NCI-H524 treated with DMSO at 0.1 percent for 48 hours (cell line): ENCODE results near the gene SULT4A1.

Experiments used
- DNase-seq: peaks from one replicate; lab custom pipeline; 2025; lab: John Stamatoyannopoulos, UW

The SULT4A1 gene

DNA sequence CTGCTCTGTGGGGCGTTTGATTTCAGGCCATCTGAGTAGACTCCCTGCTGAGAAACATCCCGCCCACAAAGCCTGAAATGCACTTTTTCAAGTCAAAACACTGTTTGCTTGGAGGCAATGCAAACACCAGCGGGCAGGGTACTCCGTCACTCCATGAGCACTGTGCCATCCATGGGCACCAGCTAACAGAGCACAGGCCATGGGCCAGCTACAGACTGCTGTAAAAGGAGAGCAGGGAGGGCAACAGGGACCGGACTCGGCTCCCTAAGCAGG, 33.7 kb downstream of the SULT4A1 start:
- no peak for DNase-seq

DNA sequence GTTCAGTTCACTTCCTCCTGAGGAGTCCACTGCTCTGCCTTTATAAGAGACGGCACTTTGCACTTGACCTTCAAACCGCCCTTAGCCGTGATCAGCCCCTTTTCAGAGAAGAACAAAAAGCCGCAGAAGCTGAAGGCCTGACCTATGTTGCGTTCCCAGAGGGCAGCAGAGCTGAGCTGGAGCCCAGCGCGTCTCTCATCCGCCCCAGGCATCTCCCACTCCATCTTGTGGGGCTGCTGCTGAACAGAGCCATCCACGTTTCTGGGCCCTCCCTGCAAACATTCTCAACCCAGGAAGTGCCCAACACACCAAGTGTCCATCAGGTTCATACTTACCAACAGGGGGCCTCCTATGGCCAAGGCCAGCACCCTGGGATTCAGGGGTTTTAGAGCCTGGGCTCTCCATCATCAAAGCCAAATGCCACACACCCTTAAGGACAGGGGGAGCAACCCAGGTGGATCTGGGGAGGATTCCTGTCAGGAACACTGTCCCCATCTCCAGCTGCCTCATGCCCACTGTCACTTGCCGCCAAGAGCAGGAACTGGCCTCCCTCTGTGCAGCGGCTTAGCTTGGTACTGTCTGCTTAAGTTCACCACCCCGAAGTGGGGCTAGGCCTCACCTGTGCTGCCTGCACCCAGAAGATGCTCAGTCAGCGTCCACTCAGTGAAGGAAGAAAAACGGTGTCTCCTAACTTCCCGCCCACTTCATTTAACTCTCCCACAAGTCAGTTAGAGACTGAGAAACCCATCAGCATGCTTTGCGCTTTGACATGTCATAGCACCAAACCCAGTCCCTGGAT, 34.2 kb downstream of the SULT4A1 start:
- no peak for DNase-seq

DNA sequence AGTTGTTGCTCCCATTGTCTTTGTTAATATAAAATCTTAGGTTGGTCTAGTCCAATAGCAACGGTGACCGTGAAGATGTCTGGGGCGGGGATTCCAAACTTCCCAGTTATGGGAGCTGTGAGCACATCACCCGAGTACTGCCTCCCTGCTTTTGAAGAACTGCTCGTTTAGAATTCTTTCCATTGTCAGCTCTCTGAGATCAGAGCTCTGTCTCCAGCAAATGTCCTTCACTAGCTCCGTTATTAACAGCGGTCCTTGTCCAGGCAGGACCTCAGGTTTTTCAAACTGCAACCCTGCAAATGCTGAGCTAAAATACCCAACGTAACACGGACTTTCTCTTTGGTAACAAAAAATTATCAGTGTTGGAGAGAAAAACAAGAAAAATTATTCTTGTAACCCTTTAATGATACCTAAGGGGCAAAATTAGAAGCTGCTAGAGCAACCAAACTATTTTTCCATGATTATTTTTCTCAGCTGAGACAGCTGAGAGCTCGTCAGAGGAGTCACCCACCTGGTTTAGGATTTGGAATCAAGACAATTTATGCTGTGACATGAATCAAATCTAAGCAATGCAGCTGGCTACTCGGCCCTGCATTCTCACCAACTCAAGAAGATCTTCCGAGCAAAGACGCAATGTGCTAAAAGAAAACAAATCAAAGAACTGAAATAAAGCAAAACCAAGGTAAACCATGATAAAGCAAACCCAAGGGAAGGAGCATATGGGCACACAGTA, 35.1 kb downstream of the SULT4A1 start:
- no peak for DNase-seq

DNA sequence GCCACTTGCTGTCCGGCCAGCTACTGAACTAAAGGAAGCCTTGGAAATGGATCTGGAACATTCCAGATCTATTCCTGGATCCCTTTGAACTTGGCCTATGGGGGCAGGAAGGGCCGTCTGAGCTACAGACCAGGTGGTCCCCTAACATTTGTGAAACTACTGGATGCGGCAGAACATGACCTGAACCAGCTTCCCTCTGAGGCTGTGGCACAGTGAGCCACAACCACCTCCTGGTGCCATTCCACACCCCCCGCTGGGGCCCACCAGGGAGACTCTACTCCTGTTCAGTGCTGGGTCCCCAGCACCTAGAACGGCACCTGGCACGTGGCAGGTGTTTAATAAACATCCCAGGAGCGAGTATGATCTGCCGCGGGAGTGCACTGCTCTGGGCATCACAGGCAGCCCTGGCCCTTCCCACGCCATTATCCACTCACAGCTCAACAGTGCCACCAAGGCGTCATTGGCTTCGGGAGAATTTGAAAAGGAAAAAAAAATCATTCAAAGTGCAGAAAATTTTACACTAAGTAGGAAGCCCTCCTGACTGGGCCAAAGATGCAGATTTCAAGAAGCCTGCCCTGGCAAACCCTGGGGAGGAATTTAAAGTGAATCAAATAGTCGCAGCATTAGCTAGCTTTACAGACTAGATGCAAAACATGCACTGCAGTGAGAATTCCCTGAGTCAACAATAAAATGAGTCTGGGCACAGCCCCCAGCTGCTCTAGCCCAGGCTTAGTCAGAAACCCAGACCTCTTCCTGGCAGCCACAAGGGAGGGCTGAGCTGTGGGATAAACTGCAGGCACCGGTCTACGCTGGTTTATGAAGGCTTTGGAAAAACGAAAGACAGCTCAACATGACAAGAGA, 35.9 kb downstream of the SULT4A1 start:
- DNase-seq = no peak

DNA sequence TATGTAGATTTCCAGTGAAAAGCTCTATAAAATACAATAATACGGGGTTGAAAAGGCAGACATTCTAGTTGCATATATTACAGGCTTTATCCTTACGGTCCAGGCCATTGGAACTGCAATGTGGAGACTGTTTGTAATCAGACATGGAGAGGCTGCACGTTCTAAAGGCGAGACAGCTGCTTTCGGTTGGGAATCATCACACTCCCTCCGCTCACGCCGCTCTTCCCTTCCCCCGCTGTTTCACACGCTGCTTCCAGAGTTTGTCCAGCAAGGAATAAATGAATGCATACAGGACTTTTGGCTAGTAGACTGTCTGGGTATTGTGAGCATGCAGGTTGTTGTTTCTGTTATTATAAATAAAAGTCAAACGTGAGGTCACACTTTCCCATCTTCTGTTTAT, 36.7 kb downstream of the SULT4A1 start:
- DNase-seq = no peak

- no peak for DNase-seq
Measured at GRCh38 chr22:43824724-43825420, 37.4 kb downstream of the SULT4A1 start.

DNA sequence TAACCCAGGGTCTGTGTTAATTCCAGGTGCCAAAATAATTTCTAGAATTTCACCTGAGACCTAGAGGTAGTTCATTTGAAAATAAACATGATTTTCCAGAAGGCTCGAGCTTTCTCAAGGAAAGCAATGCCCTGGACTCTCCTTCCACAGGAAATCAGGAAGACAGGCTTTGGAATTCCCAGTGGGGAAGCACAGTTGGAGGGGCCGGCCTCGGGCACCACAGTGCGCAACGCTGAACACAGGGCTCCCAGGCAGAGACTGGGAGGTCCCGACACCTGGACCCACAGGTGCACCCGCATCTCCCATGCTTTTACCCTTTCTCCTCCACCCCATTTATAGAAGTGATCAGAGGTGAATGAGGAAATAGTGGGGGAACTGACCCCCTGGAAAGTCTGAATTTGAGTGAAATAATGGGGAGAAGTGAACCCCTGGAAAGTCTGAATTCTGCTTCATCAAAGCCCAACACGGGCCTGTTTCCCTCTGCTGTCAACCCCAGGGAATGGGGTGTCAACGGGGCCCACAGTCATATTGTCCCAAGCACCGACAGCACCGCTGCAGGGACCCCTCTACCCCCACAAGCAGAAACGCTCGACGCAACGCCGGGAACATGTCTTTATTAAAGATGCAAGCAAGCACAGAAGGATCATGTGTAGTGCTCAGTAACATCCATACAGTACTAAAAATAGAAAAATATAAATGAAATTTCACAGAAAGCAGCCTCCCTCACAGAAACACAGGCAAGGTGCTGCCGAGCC, 38.2 kb downstream of the SULT4A1 start:
- no peak for DNase-seq

DNA sequence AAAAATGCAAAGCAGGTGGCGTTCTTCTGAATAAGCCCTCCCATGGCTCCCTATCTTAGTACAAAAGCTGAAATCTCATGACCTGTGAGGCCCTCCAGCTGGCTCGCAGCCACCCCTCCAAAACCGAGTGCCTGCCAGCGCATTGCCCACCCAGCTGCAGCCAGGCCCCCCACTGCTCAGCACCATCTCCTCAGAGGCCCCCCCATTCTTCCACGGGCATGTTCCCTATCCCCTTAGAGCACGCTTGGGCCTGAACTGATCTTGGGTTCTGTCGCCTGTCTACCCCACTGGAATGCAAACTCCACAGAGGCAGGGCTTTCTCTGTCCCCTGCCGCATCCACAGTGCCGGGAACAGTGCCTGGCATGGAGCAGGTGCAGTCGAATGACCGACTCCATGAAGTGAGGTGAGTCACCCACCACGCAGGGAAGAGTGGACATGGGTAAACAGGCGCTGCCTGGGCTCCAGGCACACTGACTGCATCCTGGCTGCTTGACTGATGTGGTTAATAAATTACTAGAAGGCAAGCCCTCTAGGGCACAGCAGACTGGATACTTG, 38.9 kb downstream of the SULT4A1 start:
- no peak for DNase-seq

DNA sequence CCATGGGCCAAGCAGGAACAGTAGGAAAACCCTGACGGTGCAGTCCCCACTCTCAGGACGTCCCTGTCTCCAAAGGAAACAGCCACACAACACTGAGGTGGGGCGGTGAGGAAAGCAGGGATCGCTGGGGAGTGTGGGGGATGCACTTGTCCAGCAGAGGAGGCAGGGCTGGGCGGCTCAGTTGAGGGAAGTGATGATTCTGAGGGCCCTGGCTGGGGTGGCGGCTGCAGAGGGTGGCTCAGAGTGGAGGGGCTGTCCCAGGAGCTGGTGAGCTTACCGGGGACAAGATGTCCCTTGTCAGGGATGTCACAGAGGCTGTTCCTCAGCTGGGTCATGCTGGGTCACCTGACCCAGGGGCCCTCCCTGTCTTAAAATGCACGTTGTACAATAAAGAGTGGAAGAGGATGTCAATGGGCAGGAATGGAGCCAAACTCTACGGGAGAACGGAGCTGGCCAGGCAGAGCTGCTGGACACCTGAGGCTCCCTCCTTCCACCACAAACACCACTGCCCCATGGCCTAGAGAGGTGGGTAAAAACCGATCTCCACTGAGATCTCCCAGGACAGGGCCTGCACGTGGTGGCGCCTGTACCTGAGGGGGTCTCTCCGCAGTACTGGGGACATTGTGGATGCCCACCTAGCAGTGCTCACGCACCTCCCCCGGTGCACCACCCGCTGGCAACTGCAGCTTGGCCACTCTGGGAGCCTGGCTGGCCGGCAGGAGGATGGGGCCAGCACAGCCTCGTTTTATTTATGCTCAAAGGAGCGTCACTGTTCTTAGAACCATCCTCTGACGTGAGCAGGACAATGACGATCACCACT, 40.5 kb downstream of the SULT4A1 start:
- no peak for DNase-seq

- DNase-seq = no peak
Measured at GRCh38 chr22:43820651-43821305, 41.5 kb downstream of the SULT4A1 start.

GRCh38 chr22:43819931-43820640, 42.2 kb downstream of the SULT4A1 start:
- no peak for DNase-seq

- no peak for DNase-seq
Measured at GRCh38 chr22:43819421-43819921, 42.8 kb downstream of the SULT4A1 start.

GRCh38 chr22:43818981-43819380, 43.3 kb downstream of the SULT4A1 start:
- no peak for DNase-seq

DNA sequence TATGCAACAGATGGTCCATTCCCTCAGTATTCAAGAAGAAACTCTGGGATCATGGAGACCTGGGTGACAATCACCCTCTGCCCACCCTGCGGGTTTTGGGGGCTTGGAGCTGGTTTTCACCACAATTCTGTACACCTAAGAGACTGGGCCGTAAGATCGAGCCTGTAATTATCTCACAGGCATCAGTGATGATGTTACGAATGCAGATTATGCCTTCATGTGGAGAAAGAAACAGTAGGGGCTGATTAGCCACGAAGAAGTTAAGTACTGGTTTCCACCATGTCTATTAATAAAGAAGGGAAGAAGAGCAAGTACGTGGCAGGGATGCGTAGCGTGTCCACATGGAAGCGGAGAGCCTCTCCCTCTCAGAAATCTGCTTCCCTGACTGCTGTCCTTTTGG, 44.9 kb downstream of the SULT4A1 start:
- no peak for DNase-seq

- no peak for DNase-seq
Measured at GRCh38 chr22:43814264-43814663, 48.0 kb downstream of the SULT4A1 start.

GRCh38 chr22:43812890-43813289, 49.4 kb downstream of the SULT4A1 start:
- no peak for DNase-seq

- peak; percentile 65 for DNase-seq
Measured at GRCh38 chr22:43812149-43812842, 50.0 kb downstream of the SULT4A1 start, which contains the start of gene EFCAB6. TSS of gene EFCAB6 (minus strand) at chr22:43812305. CDS start at chr22:43782318, 29,987 bp downstream.

DNA sequence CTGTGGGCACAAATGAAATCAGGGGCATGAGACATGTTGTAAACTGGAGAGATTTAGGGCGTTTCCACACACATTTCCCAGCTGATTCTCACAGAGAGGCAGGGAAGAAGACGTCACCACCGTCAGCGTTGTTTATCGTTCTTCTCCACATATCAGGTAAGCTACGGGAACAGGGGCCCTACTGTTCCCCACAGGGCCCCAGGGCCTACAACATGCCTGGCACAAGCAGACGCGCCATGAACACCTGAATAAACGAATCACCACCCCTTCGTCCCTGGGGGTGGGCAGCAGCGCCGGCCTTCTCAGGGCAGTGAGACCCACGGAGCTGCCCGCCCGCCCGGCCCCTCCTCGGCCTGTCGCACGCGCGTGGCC, 50.5 kb downstream of the SULT4A1 start:
- no peak for DNase-seq
